ENCODE data around the gene PTPRC.
A peak's percentile ranks its signal among the peaks of the same experiment; 100 is the strongest.

Gene PTPRC

DNA sequence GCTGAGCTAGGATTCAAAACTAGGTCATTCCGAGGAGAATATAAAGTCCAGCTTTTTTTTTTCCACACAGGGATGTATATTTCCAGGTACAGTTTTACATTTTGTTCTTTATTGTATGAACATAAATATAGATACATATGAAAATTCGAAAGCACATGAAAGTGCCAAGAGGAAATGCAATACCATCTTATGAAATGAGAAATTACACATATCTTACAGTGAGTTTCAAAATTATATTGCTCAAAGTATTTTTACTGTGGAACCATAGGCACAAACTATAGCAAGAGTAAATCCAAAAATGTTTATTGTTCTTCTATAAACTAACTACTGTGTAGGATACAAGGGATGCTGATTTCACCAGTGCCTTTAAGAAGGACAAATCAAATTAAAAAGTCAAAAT lies 39.0 kb downstream of the PTPRC start:
- DNase-seq: peak; percentile 10

- DNase-seq: no peak
These were observed 39.5 kb downstream of the PTPRC start for GRCh38 chr1:198678301-198678836.

- no peak for DNase-seq
These were observed 40.1 kb downstream of the PTPRC start for GRCh38 chr1:198678901-198679329.

GRCh38 chr1:198679535-198680173 lies 40.8 kb downstream of the PTPRC start:
- no peak for DNase-seq

- peak; percentile 25 for DNase-seq
These were observed 41.5 kb downstream of the PTPRC start for GRCh38 chr1:198680174-198680875.

GRCh38 chr1:198681252-198681651 lies 42.4 kb downstream of the PTPRC start:
- DNase-seq: peak; percentile 59

DNA sequence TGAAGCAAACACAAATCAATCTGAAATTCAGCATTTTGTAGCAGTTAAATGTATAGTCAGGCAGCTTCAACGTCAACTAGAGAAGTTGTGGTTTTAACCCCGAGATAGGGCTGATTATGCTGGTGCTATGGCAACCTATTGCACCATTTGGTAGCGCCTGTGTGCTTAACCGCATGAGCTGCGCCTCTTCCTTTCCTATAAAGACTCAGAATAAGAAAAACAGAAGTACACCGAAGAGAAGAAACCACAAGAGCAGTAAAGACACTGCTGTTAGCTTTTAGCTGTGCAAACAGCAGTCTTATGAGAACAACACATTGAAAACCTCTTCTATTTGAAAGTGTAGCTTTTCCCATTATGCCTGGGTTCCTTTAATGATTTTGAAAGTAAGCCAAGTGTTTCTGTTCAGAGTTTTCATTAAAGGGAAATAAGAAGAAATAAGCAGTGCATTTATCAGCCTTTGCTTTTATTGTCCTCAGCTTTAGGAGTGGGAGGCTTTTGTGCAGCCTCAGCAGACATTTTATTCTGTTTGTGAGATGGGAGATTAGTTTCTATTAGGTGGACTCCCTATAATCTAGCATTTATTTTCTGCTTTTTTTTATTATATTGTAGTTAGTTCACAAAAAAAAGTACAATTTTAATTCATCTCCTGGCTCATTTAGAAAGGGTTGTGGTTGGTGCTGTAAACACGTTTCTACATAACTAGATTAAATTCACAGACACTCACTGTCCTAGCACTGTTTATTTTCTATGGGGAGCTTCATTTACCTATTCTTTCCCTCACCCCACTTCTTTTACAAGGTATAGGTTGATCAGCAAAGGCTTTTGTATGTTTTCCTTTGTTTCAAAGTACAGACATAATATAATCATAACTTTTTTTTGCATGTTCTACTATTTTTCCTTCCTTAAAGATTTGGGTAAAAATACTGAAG lies 43.3 kb downstream of the PTPRC start:
- peak; percentile 99 for DNase-seq

GRCh38 chr1:198682850-198683249 lies 44.0 kb downstream of the PTPRC start:
- no peak for DNase-seq

GRCh38 chr1:198683449-198683848 lies 44.6 kb downstream of the PTPRC start:
- no peak for DNase-seq

GRCh38 chr1:198686069-198686728 lies 47.4 kb downstream of the PTPRC start:
- DNase-seq: peak; percentile 22

GRCh38 chr1:198687429-198687828 lies 48.6 kb downstream of the PTPRC start:
- no peak for DNase-seq

DNA sequence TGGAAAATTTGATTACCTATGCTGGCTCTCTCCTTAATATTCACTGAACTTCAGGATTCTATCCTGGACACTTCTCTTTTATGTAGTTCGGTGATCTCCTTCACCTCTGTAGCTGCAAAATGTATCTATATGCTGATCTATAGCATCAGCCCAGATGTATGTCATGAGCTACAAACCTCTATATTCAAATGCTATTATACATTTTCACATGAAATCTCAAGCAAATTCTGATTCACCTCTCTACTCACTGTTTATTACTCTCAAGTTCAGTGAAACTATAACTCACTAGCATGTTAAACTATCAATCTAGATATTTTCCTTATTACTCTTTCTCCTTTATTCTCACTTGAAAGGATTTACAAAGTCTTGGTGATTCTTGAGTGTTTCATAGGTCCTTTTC lies 52.2 kb downstream of the PTPRC start:
- DNase-seq: no peak

GRCh38 chr1:198693321-198693720 lies 54.5 kb downstream of the PTPRC start:
- no peak for DNase-seq

DNA sequence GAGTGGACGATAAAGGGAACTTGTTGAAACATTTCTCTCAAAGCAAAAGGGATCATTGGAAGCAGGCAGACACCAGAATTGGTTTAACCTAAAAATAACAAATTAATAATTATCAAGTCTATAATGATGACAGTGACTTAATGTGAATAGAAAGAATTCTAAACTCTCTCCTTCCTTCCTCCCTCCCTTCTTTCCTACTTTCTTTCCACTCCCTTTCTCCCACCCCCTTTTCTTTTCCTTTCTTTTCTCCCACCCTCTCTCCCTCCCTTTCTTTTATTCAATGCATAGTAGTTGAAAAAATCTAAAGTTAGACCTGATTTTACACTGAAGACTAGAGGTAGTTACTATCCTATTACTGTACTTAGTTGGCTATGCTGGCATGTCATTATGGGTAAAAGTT lies 55.7 kb downstream of the PTPRC start:
- DNase-seq: no peak

- no peak for DNase-seq
These were observed 57.4 kb downstream of the PTPRC start for GRCh38 chr1:198696211-198696610.

- no peak for DNase-seq
These were observed 60.6 kb downstream of the PTPRC start for GRCh38 chr1:198699167-198700015.

DNA sequence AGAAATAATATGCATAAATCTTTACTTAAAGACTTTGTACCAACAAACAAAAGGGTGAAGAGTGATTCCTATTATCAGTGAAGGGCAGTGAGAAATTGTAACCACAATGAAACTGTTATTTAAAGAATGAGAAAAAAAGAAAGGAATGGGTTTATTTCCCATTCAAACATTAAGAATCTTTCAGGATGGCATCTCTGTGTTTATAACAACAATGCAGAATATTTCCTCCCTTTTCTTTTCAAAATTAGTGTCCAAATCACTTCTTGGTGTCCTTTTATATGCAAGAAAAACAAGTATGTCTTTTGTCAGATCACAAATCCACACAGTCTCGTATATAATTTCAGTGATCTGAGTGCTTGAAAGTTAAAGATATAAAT lies 61.2 kb downstream of the PTPRC start:
- no peak for DNase-seq

DNA sequence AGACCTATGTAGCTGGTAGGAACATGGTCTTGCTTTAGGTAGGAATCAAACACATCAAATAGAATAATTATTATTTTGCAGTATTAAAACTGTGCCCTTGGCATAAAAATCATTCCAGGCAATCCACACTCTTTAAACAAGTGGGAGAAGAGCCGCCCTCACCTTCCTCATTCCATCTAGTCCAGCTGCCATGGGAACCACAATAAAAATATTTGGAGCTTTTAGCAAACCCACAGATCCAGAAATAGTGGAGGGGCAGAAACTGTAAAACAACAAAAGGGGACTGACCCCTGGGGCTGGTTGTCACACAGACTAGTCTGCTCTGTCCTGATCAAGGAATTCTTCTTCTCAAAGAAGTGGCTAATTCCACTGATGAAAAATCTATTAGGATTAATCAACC lies 61.6 kb downstream of the PTPRC start:
- DNase-seq: no peak

DNA sequence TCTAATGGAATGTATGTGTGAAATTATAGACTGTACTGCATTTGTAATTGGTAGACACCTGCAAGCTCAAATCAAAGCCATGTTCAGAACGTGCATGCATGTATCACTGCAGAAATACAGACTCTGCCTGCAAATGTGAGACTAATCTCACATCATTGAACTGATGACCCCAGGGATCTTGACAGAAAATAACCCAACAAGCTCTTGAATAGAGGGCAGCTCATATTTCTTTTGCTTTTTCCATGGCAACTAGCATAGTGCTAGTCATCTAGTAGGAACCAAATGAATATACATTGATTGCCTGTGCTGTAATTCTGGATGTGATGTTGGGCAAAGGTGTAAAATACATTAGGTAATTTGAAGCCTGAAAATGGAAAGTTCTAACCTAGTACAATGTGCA lies 62.4 kb downstream of the PTPRC start:
- no peak for DNase-seq

DNA sequence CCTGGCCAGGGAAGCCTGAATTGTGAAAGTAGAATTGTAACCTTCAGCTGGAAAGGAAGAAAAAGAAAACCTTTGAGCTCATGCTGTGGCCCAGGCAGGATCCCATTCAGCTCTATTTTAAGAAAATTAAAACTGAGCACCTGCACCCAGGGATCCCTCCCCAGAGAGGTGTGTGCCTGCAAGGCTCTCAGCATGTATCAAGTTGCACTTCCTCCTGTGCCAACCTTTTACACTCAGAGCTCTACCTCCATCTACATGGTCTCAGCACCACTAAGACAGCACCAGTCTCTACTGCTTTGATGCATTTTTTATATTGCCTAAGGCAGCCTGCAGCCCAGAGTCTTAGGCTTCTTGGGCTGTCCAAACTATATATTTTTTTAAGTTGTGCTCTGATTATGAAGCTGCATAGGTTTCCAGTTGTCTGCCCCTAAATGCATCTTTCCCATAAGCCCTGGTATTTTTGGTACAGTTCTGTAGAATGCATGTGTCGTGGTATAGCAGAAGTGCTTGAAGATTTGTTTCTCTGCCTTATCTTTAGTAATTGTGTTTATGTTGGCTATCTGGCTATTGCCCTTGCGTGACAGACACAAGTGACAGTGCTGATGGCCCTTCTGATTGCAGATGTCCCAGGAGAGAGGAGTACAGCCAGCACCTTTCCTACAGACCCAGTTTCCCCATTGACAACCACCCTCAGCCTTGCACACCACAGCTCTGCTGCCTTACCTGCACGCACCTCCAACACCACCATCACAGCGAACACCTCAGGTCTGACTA lies 63.1 kb downstream of the PTPRC start:
- DNase-seq: no peak

All from GF-D8 (cell line).